ENCODE results near the gene AVP. TPM values are rescaled to one million over a fixed set of nuclear protein-coding genes. Genes with fewer than 3 reads are reported as not detected.

AVP gene
- total and polyA plus RNA-seq, 2 of the 13 experiments (the other 11 are each of a cell fraction or from before 2014, with no cell fraction given), result 0.12 TPM; not detected in 1

- no peak for TF ChIP-seq PREB (CRISPR knock-in tag; IDR thresholded peaks at IDR 0.05)
- TF ChIP-seq MAFG (CRISPR knock-in tag; IDR thresholded peaks at IDR 0.05), result no peak
- TF ChIP-seq ZNF282 (IDR thresholded peaks at IDR 0.05; ENCODE audit: partially characterized antibody), result no peak
- no peak for TF ChIP-seq ZBTB2 (CRISPR knock-in tag; IDR thresholded peaks at IDR 0.05; ENCODE audit: low read depth)
- TF ChIP-seq ZSCAN20 (CRISPR knock-in tag; IDR thresholded peaks at IDR 0.05; ENCODE audit: borderline replicate concordance), result no peak
- no peak for TF ChIP-seq ATM (IDR thresholded peaks at IDR 0.05; ENCODE audit: borderline replicate concordance)
- peak; percentile 46; the same call in 1 of the 2 replicates for TF ChIP-seq ZFY (CRISPR knock-in tag; IDR thresholded peaks at IDR 0.05)
- TF ChIP-seq MBNL3 (CRISPR knock-in tag; conservative IDR thresholded peaks at IDR 0.05), result no peak
- no peak for TF ChIP-seq CEBPZ (IDR thresholded peaks at IDR 0.05; ENCODE audit: low read length)
- TF ChIP-seq ZNF619 (CRISPR knock-in tag; IDR thresholded peaks at IDR 0.05), result no peak
- no peak for TF ChIP-seq HINFP (CRISPR knock-in tag; IDR thresholded peaks at IDR 0.05; ENCODE audit: low read depth)
- TF ChIP-seq ZNF275 (CRISPR knock-in tag; IDR thresholded peaks at IDR 0.05; ENCODE audit: borderline replicate concordance), result no peak
- TF ChIP-seq MYC (CRISPR knock-in tag; IDR thresholded peaks at IDR 0.05; ENCODE audit: borderline replicate concordance), result 0 out of 2 replicates have a peak, but pooled peaks have one; percentile 26
- TF ChIP-seq PLSCR1 (CRISPR knock-in tag; IDR thresholded peaks at IDR 0.05; ENCODE audit: borderline replicate concordance), result no peak
- TF ChIP-seq ZNF737 (CRISPR knock-in tag; IDR thresholded peaks at IDR 0.05; ENCODE audit: borderline replicate concordance), result no peak
- TF ChIP-seq PATZ1 (CRISPR knock-in tag; IDR thresholded peaks at IDR 0.05), result no peak
Observed at GRCh38 chr20:3115190-3116107, 30.9 kb upstream of the AVP start (continued).

Data from HepG2 (cell line).